T-helper 1 cell treated with Interleukin-12 subunit alpha and Interleukin-12 subunit beta and Interleukin-4 antibody, amounts not matched to agents 30 ng/mL and 1 ng/mL, for 36 hours (primary cell): ENCODE data around the gene C20orf202. TPM values are rescaled to one million over a fixed set of nuclear protein-coding genes. Genes with fewer than 3 reads are reported as not detected.
"Not testable (repeated sequence)": the region's sequence is repeated elsewhere in the genome, so short reads cannot be mapped to it uniquely, and the experiment has no call there.

ENCODE experiments used
- intact Hi-C: fragments of 100-400 bp; cut with micrococcal nuclease; formaldehyde crosslinking; loops from one replicate; pipeline ENCODE4 v1.15.1; 2024
- total RNA-seq: library from RNA; stranded (reverse); gene quantifications from 2 replicates; pipeline ENCODE4 v1.2.3, GENCODE V29; 2022

The C20orf202 gene
- total RNA-seq, 1 donor from 2014 or later = not detected

DNA sequence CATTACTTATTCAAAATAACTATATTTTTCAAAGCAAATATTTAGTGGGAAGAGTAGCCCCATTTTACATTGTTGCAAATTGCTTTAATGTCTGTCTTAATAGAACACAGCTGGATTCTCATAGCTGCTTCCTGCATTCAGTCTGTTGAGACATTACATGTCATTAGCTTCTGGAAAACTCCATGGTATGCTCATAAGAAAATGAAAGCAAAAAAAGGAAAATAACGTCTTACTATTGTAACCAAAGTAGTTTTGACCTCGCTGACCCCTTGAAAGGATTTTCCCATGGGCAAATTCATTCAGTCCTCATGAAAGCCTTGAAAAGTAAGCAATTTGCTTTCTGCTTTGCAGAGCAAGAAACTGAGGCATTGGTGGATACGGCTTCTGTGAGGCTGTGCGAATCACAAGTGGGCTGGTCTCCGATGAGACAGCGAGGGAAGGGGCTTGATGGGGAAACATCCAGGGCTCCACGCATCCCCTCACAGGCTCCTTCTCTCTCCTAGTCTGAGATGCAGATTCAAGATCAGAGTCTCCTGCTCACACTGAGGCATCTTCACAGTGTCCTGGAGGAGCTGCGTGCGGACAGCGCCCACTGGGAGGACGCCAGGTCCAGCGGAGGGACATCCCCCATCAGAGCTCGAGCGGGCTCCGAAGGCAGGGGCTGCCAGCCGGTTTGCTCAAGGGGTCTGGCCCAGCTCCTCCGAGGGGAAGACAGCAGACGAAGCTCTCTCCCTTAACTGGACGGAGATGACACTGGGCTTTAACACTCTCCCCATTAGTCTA lies 3.3 kb downstream of the C20orf202 start:
- intact Hi-C loops = no loop called here

DNA sequence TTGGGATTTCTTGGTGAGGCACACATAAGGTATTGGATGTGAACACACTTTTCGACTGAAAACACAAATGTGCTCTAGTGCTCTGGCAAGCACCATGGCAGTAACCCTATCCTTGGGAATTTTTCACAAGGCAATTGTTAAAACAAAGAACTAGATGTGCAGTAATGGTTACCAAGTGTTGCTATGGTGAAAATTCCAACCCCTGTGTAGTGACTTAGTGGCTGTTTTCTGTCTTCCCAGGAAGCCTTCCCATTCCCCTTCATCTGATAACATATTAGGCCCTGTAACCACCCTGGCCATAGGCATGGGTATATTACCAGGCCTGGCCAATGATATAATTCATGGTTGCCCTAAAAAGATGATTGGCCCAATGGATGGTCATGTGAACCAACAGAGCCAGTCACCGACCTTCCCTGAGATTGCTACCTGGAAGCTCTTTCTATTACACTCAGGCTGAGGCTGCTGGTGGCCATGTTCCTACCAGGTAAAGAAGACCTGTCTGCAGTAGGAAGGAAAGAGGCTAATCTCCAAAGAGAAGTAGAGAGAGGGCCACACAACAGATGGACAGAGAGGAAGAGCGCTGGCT lies 4.1 kb downstream of the C20orf202 start:
- intact Hi-C loops = no loop called here

DNA sequence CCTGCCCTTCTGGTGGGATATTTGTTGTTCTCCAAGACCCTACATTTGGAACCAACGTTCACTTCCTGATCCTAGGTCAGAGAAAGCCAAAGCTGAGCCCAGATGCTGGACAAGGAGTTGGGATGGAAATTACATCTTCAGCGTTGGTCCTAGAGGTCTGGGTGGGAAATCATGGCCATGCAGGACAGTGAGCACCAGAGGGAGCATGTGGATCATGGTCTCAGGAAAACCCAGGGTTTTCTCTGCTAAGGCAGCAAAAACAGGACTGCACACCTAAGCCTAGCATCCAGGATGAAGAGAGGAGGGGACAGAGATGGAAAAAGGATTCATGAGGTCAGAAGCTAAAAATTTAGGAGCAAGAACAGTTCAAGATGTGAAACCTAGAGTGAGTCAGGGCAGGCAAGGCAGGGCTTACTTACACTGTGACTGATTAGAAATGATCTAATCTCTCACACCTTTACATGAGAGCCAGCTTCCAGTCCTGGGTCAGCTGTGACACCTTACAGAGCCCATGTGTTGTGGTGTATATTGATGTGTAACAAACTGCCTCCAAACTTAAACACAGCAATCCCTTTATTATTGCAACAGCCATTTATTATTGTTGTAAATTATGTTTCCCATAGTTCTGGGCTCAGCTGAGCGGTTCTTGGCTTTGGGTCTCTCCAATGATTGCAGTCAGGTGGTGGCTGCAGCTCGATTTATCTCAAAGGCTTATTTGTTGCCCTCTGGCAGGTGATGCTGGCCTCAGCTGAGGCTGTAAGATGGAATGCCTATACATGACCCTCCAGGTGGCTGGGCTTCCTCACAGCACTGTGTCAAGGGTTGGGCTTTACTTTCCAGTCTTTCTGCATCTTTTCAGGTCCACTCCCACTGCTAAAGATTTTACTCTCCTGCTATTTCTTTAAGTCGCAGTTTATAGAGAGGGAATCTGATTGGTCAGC lies 6.5 kb downstream of the C20orf202 start:
- intact Hi-C loops = loop anchor here (5.0 kb wide), 1 partner anchor 252 kb away; no protein-coding TSS in a partner anchor

DNA sequence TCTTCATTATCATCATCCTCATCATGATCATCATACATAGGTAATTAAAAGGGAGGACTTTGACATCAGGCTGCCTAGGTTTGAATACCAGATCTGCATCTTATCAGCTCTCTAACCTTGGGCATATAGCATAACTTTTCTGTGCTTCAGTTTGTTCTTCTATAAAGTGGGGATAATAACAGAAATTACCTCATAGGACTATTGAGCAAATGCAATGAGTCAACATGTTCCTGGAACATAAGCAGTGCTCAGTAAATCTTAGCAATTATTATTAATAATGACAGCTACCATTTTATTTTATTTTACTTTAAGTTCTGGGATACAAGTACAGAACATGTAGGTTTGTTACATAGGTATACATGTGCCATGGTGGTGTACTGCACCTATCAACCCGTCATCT lies 7.2 kb downstream of the C20orf202 start:
- intact Hi-C loops = loop anchor here (5.0 kb wide), 1 partner anchor 253 kb away; no protein-coding TSS in a partner anchor

DNA sequence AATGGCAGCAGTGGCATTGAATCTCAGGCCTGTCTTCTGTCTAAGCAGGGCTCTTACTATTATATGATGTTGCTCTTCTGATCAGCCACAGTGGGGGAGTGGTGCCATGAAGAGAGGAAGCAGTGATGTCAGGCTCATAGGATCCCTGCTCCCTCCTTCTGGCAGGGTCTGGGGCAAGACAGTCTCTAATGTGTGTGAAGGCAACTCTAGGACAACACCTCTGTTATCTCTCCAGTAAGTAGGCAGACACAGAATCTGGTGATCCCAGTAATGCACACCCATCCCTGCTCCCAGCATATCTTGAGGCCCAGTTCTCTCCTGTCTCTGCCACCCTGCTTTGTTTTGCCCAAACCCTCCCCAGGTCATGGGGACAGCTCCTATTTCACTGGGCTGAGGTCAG lies 8.8 kb downstream of the C20orf202 start:
- intact Hi-C loops = loop anchor here (2.0 to 5.0 kb wide), 2 partner anchors 93 to 255 kb away; partner anchors contain the start of gene PSMF1

DNA sequence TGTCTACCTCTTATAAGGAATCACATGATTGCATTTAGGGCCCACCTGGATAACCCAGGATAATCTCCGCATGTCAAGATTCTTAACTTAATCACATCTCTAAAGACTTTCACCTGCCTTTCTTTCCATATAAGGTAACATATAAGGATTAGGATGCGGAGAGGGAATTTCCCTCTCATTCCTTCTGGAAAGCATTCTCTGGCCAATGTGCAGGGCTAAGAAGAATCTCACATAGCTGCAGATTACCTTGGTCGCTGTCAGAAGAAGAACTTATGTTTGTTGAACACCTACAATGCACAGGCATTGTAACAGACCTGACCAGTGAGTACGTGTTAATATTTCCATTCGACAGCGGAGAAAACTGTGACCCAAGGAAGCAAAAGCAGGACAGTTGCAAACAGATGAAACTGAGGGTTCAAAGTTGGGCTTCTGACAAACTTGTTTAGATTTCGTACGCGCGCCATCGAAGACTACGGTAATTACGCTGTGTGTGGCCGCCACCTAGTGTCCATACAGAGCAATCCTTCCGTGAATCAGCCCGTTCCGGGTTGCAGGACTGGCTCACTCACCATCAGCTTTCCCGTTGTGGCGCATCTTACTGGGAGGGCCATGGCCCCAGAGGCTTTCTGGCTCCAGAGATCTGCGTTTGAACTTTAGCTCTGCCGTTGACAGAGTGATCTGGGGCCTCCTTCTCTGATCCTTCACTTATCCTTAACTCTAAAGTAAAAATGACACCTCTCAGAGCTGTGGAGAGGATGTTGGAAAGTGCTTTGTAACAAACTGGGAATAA lies 9.5 kb downstream of the C20orf202 start:
- intact Hi-C loops = loop anchor here (1.0 to 5.0 kb wide), 7 partner anchors 12 to 397 kb away; partner anchors contain the start of gene PSMF1

DNA sequence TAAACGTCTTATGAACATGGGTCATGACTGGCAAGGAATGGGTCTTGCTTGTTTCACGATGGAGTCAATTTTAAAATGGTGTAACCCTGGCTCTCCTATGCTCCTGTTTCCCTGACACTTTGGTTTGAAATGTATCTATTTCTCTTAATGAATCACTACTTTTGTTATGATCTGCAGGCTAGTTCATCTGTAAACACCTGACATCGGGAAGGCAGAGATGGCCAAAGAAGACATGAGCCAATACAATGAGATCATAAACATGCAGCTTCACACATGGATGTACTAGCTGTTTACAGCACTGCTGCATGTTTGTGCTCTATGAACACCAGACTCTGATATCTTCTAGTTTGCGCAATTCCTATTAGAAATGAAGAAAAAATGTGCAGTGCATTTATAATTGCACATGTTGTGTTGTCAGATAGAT lies 11.6 kb downstream of the C20orf202 start:
- intact Hi-C loops = loop anchor here (5.0 kb wide), 1 partner anchor 258 kb away; no protein-coding TSS in a partner anchor

DNA sequence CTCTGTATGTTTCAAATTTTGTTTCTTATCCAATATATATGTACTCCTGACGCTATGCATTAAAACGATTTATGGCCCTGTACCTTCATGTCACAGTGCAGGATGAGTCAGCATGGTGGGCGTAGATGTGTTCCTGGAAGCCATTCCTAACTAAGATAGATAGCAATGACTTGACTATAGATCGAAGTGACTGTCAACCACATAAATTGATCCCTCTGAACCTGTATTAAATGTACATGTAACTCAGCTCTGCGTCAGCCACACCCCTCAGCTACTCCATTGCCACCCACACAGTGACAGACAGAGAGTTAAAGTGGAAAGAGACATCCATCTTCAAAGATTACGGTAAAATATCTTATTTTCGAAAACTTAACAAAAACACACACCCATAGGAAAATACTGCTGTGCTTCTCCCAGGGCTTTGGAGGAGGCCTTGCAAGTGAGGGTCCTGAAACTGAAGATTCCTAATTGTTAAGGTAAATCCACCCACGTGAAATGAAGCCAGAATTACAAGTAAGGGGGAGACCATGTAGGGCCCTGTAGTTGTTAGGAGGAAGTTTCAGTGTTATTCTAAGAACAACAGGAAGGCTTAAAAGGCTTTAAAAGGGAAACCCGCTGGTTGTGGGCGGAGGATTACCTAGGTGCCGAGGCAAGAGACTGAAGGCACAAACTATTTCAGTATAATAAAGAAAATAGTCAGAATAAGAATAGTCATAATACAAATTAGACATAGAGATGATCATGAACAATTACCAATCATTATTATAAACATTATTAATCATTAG lies 12.3 kb downstream of the C20orf202 start:
- intact Hi-C loops = no loop called here

DNA sequence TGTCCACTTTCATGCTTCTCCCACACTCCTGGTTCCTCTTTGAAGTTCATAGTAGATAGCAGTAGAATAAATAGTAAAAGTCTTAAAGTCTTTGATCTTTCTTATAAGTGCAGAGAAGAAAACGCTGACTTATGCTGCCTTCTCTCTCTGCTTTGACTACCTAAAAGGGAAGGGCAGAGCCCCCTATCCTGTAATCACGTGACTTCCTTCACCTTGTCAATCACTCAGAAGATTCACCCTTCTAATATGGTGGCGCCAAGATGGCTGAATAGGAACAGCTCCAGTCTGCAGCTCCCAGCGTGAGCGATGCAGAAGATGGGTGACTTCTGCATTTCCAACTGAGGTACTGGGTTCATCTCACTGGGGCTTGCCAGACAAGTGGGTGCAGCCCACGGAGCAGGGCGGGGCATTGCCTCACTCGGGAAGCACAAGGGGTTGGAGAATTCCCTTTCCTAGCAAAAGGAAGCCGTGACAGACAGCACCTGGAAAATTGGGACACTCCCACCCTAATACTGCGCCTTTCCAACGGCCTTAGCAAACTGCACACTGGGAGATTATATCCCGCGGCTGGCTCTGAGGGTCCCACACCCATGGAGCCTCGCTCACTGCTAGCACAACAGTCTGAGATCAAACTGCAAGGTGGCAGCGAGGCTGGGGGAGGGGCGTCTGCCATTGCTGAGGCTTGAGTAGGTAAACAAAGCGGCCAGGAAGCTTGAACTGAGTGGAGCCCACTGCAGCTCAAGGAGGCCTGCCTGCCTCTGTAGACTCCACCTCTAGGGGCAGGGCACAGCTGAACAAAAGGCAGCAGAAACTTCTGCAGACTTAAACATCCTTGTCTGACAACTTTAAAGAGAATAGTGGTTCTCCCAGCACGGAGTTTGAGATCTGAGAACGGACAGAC lies 13.5 kb downstream of the C20orf202 start:
- intact Hi-C loops = not testable (repeated sequence)

DNA sequence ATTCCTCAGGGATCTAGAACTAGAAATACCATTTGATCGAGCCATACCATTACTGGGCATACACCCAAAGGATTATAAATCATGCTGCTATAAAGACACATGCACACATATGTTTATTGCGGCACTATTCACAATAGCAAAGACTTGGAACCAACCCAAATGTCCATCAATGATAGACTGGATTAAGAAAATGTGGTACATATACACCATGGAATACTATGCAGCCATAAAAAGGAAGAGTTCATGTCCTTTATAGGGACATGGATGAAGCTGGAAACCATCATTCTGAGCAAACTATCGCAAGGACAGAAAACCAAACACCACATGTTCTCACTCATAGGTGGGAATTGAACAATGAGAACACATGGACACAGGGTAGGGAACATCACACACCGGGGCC lies 19.5 kb downstream of the C20orf202 start:
- intact Hi-C loops = not testable (repeated sequence)

DNA sequence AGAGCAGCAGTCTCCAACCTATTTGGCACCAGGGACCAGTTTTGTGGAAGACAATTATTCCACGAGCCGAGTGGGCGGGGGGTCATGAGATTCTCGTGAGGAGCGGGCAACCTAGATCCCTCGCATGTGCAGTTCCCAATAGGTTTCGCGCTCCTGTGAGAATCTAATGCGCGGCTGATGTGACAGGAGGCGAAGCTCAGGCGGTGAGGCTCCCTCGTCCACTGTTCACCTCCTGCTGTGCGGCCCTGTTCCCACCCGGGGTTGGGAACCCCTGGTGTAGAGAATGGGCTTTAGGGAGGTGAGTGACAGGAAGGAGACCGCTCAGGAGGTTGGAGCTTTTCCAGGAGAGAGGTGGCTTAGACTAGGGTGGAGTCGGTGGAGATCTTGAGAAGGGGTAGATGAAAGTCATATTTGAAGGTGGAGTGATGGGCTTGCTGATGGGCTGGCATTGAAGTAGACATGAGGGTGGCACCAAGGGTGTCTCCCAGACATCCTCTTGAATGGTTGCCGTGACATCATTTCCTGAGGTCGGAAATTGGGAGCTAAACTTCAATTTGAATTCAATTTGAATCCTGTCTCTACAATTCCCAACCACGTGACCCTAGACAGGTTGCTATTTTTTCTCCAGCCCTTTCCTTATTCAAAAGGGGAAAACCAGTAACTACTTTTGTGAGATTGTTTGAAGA lies 21.1 kb downstream of the C20orf202 start:
- intact Hi-C loops = no loop called here

DNA sequence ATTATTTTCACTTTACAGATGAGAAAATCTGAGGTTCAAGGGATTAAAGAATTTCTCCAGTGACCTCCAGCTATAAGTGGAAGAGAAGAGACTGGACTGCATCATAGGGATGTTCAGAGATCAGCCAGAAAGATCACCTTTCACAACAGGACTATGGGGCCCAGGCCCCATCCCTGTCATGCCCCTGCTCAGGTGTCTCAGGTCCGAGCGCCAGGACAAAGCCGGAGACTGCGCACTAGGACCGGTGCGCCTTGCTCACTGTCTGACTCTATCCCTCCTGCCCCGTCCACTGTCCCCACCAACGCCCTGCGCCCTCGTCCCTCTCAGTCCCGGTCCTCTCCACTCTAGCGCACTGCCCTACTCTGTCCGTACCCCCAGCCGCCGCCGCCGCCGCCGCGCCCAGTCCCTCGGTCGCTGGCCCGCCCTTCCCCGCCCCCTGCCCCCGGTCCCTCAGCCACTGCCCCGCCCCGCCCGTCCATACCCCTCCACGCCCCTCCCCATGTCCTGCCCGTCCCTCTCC lies 22.1 kb downstream of the C20orf202 start:
- intact Hi-C loops = loop anchor here (1.0 to 5.0 kb wide), 6 partner anchors 12 to 818 kb away; partner anchors contain the start of genes FAM110A, PSMF1 and RBCK1

DNA sequence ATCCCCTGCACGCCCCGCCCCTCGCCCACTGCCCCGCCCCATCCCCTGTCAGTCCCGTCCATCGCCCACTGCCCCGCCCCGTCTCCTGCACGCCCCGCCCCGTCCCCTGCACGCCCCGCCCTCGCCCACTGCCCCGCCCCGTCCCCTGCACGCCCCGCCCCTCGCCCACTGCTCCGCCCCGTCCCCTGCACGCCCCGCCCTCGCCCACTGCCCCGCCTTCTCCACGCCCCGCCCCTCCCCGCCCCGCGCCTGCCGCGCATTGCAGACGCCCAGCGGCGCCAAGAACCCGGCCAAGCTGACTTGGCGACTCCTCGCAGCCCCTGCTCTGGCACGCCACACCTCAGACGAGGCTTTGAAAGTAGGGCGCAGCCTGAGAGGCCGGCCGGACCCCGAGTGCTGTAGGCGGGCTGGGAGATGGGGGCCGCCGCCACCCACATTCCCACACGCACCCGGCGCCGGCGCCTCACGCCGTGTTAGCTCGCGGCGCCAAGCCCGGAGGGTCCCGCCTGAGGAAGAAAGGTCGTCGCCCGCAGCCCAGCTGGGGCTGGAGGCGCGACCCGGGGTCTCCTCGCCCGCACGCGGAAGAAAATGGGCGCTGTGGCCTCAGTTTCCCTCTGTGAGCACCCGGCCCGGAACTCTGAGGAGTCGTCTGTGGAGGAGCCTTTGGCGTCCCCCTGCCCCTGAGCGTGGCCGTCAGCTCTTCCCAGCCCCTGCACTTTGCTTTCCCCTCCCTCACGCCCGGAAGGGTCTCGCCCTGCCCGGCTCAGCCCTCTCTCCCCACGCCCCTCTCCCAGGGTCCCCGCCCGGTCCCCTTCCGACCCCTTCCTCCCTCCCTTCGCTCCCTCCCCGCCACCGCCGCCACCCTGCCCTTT lies 22.8 kb downstream of the C20orf202 start, which contains the start of gene RAD21L1:
Gene RAD21L1 (plus strand): TSS at position 262 of the 872 bp plus-strand sequence. CDS start 2,410 bp downstream, outside the sequence.
- intact Hi-C loops = loop anchor here (1.0 to 5.0 kb wide), 10 partner anchors 13 to 819 kb away; partner anchors contain the start of genes FAM110A, PSMF1, RBCK1 and SNPH

DNA sequence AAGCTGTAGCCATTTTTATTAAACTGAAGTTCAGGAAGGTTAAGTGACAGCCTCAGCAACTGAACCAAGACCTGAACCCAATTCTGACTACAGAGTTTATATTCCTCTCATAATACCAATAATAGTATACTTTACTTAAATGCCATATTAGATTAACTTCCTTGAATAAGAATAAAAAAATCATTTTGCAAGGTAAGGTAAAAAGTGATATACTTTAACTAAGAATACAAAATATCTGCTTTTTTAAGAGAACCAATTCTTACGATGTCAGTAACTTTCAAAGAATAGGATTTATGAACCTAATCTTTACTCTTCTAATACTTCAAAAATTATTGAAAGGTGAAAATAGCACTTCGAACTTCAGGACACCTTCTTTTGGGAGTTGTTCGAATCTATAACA lies 26.3 kb downstream of the C20orf202 start:
- intact Hi-C loops = loop anchor here (5.0 kb wide), 3 partner anchors 397 to 822 kb away; partner anchors contain the start of genes FAM110A and RBCK1

DNA sequence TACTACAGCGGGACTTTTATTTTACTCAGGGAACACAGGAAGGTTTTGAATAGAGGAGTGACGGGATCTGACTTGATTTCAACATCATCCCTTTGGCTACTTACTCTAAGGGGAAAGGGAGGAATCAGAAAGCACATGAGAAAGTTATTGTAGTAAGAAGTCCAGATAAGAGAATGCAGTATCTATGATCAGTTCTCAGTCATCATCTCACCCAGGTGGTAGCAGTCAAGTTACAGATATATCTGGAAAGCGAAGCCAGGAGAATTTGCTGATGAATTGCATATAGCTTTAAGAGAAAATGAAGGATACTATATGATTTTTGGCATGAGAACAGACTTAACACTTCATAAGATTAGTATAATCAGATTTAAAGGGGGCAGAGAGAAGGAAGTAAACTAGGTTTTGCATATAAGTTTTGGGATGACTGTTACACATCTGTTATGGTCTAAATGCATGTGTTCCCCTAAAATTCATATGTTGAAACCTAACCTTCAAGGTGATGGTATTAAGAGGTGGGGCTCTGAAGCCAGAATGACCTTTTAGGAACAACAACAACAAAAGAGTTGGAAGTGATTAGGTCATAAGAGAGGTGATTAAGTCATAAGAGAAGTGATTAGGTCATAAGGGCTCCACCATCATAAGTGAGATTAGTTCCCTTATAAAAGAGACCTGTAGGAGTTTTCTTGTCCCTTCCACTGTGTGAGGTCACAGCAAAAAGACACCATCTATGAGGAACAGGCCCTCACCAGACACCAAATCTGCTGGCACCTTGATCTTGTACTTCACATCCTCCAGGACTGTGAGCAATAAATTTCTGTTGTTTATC lies 29.2 kb downstream of the C20orf202 start:
- intact Hi-C loops = no loop called here

DNA sequence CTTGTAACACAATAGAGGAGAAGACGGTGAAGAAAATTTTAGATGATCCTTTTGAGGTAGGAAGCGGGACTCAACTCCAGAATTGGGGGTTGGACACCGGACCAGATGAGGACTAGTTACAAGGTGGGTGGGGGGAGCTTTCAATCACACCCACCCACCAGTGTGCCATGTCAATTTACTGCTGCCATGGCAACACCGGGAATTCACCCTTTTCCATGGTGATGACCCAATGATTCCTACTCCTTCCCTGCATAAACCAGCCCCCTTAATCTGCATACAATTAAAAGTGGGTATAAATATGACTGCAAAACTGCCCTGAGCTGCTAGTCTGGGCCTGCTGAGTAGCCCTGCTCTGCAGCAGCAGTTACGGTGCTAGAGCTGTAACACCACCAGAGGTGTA lies 37.3 kb downstream of the C20orf202 start:
- intact Hi-C loops = no loop called here
